T-helper 2 cell treated with Interferon-gamma antibody and Interleukin-4, amounts not matched to agents 100 ng/mL and 5 ng/mL, for 36 hours (primary cell): Measurements from ENCODE around the gene SLC35D2. TPM values are rescaled to one million over a fixed set of nuclear protein-coding genes. Genes with fewer than 3 reads are reported as not detected.

Experiments
- intact Hi-C: fragments of 100-400 bp; cut with micrococcal nuclease; formaldehyde crosslinking; loops from one replicate; pipeline ENCODE4 v1.15.1; 2023
- total RNA-seq: library from RNA; stranded (reverse); gene quantifications from 2 replicates; pipeline ENCODE4 v1.2.3, GENCODE V29; 2022

SLC35D2 gene
- 6.0 and 6.8 TPM in 2 replicates for total RNA-seq

DNA sequence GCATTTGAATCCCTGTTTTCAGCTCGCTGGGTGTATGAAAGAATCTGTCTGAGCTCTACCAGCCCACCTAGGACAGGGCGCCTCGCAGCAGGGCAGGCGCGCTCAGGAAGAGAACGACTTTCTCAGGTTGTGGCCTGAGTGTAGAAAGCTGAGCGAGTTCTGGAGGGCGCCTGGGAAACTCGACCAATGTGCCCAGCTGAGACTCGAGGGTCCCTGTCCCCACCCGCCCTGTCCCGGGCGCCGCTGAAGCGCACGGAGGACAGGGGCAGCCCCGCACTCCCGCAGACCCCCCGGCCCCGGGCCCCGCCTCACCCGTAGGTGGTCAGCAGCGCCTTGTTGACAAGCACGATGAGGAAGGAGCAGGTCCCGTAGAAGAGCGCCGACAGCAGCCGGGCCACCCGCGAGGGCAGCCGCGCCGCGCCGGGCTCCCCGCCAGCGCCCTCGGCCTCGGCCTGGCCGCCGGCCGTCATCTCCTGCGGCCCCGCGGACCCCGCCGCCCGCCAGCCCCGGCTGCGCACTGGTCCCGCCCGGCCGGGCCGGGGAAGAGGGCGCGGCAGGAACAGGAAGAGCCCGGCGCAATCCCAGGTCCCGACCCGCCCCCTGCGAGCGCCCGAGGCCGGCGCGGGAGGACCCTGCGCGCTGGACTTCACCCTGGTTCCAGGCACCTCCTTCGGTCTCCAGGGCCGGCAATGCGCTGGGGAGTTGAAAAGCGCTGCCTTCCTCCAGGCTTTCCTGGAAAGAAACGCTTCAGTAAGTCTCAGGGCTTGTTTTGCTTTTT lies at the start of gene SLC35D2:
TSS of gene SLC35D2 (minus strand) at position 547 of the 778 bp plus-strand sequence. CDS start at position 470, 77 bp downstream.
- intact Hi-C loops, result no loop called here

DNA sequence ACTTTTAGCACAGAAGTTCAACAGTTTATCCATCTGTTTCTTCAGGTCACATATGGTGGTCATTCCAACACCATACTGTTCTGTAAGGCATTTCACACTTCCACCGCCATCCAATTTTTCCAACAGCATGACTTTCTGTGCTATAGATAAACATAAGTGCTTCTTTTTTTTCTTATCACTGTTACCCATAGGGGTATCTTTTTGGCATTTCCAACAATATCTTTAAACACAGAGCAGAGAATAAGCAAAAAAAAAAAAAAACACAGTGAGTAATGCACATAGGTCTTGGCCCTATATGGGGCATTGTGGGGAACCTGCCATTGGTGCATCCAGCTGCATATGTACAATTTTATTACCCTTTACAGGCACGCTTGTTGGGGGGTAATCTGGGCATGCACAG lies 46.9 kb upstream of the SLC35D2 start:
- intact Hi-C loops, result no loop called here

DNA sequence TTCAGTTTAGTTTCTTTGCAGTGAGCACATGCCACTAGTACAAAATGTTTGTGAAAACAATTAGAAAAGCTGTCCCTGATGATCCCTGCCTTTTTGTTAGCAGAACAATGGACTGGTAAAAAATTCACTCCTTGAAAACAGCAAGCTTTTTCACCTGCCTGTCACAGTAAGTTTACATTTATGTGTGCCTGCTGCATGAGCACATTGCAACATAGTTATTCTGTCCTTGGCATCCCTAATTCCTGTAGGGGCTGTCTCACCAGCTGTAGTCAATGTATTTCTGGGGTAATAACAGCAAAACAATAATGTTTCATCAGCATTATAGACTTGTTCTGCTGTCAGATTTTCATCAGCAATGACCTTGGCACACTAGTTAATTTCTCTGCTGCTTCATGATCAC lies 46.2 kb upstream of the SLC35D2 start:
- intact Hi-C loops, result no loop called here

DNA sequence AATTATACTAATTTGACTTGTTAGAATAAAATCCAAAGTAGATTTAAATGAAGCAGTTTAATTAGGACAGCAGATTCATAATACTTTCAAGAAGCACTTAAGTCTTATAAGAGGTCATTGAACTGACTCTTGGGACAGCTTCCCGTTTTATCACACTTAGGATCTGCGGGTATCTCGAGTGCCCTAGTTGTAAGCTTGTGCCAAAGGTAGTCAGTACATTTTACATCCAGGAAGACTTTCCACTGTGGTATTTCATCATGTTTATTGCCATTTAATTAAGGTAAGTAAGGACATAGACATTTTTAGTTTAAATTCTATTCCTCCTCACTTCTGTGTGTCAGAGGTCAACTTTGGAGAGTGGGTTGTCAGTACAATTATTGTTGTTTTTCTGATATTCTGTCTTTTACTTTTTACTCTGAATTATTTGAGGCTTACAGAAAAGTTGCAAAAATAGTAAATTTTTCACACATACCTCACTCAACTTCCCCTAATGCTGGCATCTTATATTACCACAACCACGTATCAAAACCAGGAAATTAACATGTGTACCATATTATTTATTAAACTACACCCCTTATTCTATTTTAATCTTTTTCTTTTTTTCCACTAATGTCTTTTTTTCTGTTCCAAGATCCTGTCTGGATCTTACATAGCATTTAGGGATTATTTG lies 42.1 kb upstream of the SLC35D2 start:
- intact Hi-C loops, result no loop called here

DNA sequence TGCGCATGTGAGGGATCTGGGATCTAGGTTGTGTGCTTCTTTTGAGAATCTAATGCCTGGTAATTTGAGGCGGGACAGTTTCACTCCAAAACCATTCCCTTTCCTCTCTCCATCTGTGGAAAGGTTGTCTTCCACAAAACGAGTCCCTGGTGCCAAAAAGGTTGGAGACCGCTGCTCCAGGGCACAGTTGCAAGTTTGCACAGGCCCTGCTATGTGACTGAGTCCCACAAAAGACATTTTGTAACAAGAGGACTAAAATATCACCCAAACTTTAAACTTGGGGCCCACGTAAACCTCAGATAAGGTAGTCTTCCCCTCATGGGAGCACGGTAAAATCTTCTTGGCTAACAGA lies 40.5 kb upstream of the SLC35D2 start:
- intact Hi-C loops, result no loop called here

DNA sequence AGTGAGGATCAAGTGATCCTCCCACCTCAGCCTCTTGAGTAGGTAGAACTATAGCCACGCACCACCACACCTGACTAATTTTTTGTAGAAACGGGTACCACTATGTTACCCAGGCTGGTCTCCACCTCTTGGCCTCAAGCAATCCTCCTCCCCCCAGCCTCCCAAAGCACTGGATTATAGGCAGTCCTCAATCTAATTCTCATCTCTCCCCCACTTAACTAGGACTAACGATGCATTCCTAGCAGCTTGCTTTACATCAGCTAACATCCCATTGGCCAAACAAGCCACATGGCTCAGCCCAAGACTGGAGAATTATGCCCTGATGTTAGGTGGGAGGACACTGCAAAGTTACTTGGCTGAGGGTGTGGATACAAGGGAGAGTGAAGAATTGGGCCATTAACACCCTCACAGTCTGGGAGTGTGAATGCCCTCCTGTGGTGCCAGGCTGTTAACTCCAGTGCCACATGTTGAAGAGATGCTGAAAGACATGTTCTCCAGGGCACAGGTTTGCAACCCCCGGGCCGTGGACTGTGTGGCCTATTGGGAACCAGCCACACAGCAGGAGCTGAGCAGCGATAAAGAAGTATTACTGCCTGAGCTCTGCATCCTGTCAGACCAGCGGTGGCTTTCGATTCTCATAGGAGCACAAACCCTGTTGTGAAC lies 39.9 kb upstream of the SLC35D2 start:
- intact Hi-C loops, result no loop called here

DNA sequence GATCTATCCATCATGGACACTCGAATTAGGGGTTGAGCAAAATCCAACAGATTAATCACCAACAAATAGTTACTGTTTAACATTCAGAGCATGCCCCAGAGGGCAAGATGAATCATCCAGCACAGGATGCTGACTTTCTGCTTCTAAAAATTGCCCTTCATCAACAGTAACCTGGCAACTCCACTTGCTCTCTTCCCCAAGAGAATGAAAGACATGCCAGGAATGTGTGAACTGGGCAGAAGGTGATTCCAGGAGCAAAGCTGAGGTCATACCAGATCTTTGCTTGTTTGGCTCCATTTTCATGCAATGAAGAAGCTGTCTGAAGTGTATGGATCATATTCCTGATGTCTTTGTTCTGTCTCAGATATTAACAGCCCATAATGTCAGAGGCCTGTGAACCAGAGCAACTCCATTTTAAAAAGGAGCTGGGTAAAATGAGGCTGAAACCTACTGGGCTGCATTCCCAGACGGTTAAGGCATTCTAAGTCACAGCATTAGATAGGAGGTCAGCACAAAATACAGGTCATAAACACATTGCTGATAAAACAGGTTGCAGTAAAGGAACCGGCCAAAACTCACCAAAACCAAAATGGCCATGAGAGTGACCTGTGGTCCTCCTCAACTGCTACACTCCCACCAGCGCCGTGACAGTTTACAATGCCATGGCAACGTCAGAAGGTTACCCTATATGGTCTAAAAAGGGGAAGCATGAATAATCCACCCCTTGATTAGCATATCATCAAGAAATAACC lies 37.1 kb upstream of the SLC35D2 start:
- intact Hi-C loops, result no loop called here

DNA sequence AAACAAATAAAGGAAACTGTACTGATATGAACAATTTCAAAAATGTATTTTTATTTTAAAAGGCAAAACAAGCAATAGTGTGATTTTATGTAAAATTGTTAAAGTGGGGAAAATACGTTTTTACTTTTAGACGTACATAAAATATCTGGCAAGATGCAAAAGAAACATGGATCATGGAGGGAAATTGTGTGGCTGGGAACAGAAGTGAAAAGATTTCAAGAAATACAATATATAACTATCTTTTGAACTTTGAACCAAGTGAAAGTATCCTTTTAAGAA lies 36.1 kb upstream of the SLC35D2 start:
- intact Hi-C loops, result loop anchor here (2.0 to 10.0 kb wide), 6 partner anchors 147 to 1692 kb away; partner anchors contain the start of genes AOPEP, CTSV, PRXL2C and TDRD7

DNA sequence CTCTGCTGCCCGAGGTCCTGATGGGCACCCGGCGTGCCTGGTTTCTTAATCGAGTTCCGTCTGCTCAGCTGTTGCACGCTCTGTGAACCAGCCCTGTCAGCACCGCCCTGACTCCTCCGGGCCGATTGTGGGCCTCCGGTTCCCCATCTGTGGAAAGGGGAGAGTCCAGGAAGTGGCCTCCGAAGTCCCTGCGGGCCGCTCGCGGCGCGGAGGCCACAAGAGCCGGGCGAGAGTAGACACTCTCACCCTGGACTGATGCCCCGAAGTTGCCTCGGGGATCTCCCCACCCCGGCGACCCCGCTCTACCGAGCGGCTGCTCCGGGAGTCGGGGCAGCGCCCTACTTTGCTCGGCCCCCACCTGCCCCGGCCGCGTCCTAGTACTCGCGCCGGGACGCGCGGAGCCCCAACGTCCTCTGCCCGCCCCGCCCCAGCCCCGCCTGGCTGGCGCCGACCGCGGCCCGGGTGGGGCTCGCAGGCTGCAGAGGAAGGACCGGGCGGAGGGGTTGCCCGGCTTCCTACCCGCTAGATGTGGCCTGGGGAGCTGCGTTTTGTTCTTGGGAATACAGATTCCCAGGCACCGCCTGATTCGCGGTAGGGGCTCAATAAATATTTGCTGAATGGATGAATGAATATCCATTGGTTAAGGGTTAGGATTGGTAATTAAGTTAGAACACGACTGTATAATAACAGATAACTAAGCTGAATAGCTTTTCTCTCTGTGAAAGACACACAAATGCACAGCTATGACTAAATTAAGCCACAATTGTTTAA lies 35.6 kb upstream of the SLC35D2 start:
- intact Hi-C loops, result loop anchor here (1.0 to 10.0 kb wide), 9 partner anchors 31 to 1692 kb away; partner anchors contain the start of genes AOPEP, CTSV, HABP4 and NCBP1

DNA sequence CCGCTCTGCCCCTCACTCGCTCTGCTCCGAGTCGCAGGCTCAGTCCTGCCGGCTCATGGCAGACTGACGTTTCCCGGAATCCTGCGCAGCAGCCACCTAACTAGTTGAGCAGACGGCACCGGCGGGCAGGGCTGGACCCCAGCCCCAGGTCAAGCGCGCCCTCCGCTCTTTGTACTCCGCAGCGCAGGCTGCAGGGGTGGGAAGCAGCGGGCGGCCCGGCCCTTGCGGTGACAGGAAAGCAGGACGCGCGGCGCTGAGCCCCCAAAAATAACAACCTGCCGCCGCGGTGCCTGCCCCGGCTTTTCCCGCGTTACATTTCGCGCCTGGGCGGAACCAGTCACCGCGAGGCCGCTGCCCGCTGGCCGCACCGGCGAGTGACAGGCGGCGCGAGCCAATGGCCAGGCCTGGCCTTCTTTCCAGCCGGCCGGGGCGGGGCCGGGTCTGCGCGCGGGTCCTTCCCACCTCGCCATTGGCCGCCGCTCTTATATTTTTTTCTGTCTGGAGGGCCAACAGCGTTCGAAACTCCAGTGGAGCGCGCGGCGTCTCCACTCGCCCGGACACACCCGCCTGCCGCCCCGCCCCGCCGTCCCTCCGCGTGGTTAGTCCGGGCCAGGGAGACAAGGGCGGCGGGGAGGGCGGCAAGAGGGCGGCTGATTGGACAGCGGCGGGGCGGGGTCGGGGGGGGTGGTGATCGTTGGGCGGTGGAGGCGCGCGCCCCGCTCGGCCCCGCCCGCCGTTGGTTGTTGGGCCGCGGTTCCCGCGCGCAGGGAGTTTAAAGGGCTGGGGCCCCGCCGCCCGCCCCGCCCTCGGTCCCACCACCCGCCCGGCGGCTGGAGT lies 34.8 kb upstream of the SLC35D2 start, which contains the start of gene ZNF367:
TSS of gene ZNF367 (minus strand) at position 288 of the 837 bp plus-strand sequence. CDS start 338 bp downstream, outside the sequence.
- intact Hi-C loops, result loop anchor here (1.0 to 10.0 kb wide), 9 partner anchors 32 to 1691 kb away; partner anchors contain the start of genes AOPEP, CTSV, HABP4 and NCBP1

DNA sequence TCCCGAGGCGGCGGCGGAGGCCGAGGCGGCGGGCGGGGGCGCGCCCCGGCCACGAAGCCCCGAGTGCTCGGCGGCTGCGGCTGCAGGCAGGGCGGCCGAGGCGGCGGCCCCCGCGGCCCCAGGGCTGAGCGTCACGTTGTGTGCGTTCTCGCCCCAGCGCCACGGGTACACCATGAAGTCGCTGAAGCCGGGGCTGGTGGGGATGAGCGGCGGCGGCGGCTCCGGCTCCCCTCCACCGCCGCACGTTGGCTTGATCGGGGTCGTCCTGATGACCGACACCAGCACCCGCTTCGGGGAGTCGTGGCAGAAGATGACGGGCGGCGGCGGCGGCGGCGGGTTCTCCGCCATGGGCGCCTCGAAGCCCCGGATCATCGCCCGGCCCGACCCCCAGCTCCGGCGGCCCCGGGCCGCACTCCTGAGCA lies 34.2 kb upstream of the SLC35D2 start:
- intact Hi-C loops, result loop anchor here (1.0 to 10.0 kb wide), 9 partner anchors 33 to 1690 kb away; partner anchors contain the start of genes AOPEP, CTSV, HABP4 and NCBP1

DNA sequence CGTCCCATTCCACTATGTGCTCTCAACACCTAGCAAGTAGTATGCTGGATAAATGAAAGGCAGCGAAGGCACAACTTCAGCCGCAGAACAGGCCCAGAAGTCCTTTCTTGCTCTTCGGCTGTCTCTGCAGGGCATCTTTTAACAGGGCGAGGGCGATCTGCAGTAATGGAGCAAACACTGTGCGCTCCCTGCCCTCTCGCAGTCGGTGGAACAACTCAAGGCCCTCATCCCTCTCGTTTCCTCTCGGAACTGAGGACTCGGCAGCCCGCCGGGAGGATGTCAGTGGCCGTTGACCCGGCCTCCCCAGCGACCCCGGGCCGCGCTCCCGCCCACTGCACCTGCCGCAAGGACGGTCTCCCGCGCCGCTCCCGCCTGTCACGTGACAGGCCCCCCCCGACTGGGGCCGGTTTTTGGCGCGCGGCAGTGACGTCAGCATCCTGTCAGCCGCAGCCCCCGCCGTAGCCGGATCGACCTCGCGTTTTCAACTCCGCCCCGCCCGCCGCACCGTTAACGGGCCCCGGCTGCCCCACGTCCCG lies 33.6 kb upstream of the SLC35D2 start:
- intact Hi-C loops, result loop anchor here (5.0 to 10.0 kb wide), 3 partner anchors 618 to 1690 kb away; partner anchors contain the start of genes AOPEP, CTSV and TDRD7

DNA sequence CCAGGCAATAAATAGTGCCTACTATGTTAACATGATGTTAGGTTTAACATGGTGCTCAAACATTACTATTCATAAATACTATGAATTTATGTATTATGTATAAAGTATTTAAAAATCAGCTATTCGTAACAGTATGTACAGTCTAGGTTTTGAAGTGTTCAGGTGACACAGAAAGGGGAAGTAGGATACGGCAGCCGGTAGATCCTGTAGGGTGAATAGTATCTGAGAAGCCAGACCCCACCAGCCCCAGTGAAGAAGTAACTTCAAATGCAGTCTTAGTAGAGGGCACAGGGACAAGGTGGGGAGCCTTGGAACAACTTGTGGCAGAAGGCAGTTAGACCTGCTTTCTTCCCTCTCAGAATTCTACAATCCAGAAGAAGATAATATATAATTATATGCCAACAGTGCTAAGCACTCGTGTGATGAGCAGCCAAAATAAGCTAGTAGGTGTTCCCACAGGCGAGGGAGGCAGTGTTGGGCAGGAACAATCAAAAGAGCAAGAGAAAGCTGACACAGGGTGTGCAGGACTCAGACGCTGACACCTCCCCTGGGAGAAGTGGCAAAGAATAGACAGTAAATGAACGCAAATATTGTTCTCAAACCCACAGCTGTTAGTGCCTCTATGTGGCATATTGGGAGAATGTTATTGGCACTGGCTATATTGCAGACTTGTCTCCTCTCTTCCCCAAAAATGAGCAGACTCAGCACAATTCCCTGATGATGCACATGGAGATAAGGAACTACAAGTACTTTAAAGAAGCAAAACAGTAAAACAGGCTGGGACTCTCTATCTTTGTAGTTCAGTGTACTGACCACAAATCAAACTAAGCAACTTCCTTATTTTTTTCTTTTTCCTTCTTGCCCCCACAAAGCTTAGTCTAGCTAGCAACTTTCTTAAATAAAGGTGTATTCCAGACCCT lies 30.1 kb upstream of the SLC35D2 start:
- intact Hi-C loops, result loop anchor here (10.0 kb wide), 1 partner anchor 621 kb away; the partner anchor contains the start of gene CTSV

DNA sequence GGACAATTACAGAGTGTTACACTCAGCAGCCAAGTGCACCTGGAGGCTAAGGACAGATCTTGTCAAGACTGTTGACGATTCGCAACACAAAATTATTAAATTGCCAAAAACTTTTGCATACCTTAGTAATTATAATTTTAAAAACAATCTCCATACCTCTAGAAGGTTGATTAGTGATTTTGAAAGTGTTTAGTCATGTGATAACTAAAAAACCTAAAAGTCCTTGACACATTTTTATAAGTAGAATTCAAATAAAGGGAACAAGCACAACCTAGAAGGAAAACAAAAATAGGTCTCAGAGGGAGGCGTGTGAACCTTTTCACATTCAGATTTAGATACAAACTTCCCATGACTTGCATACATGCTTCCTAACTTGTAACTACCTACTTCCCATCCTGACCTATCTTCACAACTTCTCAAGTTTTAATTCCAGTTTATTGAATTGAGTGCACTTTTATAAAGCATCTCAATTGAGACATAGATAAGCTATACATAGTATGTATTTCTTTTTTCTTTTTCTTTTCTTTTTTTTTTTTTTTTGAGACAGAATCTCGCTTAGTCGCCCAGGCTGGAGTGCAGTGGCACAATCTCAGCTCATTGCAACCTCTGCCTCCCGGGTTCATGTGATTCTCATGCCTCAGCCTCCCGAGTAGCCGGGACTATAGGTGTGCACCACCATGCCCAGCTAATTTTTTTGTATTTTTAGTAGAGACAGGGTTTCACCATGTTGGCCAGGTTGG lies 28.8 kb upstream of the SLC35D2 start:
- intact Hi-C loops, result loop anchor here (10.0 kb wide), 1 partner anchor 622 kb away; the partner anchor contains the start of gene CTSV

DNA sequence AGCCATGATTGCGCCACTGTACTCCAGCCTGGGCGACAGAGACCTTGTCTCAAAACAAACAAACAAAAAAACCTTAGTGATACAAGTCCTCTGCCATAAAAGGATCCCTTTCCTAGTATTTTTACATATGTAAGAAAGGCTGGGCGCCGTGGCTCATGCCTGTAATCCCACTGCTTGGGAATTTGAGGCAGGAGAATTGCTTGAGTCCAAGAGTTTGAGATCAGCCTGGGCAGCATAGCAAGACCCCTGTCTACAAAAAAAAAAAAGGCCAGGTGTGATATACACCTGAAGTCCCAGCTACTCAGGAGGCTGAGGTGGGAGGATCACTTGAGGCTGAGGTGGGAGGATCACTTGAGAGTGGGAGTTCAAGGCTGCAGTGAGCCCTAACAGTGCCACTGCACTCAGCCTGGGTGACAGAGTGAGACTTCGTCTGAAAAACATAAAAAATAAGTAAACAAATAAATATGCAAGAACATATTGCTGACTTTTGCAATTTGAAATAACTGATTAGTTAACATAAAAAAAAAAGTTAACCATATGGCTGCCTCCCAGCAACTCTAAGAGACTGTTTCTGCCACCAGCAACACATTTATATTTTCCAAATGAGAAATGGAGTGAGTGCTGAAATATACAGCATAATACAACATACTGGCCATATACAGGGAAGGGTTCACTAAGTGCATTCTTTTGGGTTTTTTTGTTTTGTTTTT lies 27.8 kb upstream of the SLC35D2 start:
- intact Hi-C loops, result loop anchor here (10.0 kb wide), 1 partner anchor 624 kb away; the partner anchor contains the start of gene CTSV
